Lower leg skin (tissue), 3 donors: ENCODE measurements around the gene PHTF2.

ENCODE experiments used
- CTCF ChIP-seq, 3 donors: fragments of 450-650 bp; IDR thresholded peaks; one replicate each; pipeline ENCODE4 v1.5.1; 2016; ENCODE audit warnings: antibody characterized with exemption in 3 of 3, mild to moderate bottlenecking in 3 of 3, moderate library complexity in 2 of 3
- POLR2A ChIP-seq, 2 donors: fragments of 450-650 bp; IDR thresholded peaks; one replicate each; pipeline ENCODE4 v1.6.1; 2016 to 2017; ENCODE audit warnings: antibody characterized with exemption in 2 of 2, mild to moderate bottlenecking in 1 of 2, moderate library complexity in 1 of 2

- TF ChIP-seq CTCF (IDR thresholded peaks at IDR 0.05) (no peak), POLR2A (IDR thresholded peaks at IDR 0.05) (no peak)
These were observed 26.1 kb downstream of the PHTF2 start for GRCh38 chr7:77824636-77825035.
